SKM-1 treated with dmso at 0.1 percent for 144 hours (cell line): ENCODE measurements around the gene OPHN1.
A peak's percentile ranks its signal among the peaks of the same experiment; 100 is the strongest.

Experiments used
- DNase-seq: peaks from one replicate; lab custom pipeline; 2025; ENCODE audit not compliant: unreplicated experiment; lab: John Stamatoyannopoulos, UW

Gene OPHN1

GRCh38 chrX:68183612-68184214 is 249.6 kb downstream of the OPHN1 start:
- no peak for DNase-seq

- no peak for DNase-seq
These were observed 252.7 kb downstream of the OPHN1 start for GRCh38 chrX:68180579-68180978.

GRCh38 chrX:68179355-68179754 is 253.9 kb downstream of the OPHN1 start:
- no peak for DNase-seq

GRCh38 chrX:68177542-68177941 is 255.8 kb downstream of the OPHN1 start:
- peak; percentile 0 for DNase-seq

GRCh38 chrX:68175562-68175961 is 257.7 kb downstream of the OPHN1 start:
- DNase-seq, result no peak

GRCh38 chrX:68163441-68163840 is 269.9 kb downstream of the OPHN1 start:
- no peak for DNase-seq

- peak; percentile 11 for DNase-seq
These were observed 285.4 kb downstream of the OPHN1 start for GRCh38 chrX:68147848-68148247.

GRCh38 chrX:68146054-68146453 is 287.2 kb downstream of the OPHN1 start:
- peak; percentile 10 for DNase-seq

GRCh38 chrX:68139791-68140190 is 293.5 kb downstream of the OPHN1 start:
- DNase-seq, result no peak

- DNase-seq, result no peak
These were observed 300.1 kb downstream of the OPHN1 start for GRCh38 chrX:68133181-68133580.

GRCh38 chrX:68132749-68133148 is 300.5 kb downstream of the OPHN1 start:
- no peak for DNase-seq

GRCh38 chrX:68121835-68122234 is 311.5 kb downstream of the OPHN1 start:
- no peak for DNase-seq

- no peak for DNase-seq
These were observed 311.9 kb downstream of the OPHN1 start for GRCh38 chrX:68121371-68121770.

GRCh38 chrX:68115371-68115770 is 317.9 kb downstream of the OPHN1 start:
- no peak for DNase-seq

GRCh38 chrX:68114573-68115129 is 318.6 kb downstream of the OPHN1 start:
- peak; percentile 62 for DNase-seq

- DNase-seq, result no peak
These were observed 319.3 kb downstream of the OPHN1 start for GRCh38 chrX:68113837-68114572.

GRCh38 chrX:68112321-68112720 is 321.0 kb downstream of the OPHN1 start:
- no peak for DNase-seq

GRCh38 chrX:68109162-68109561 is 324.1 kb downstream of the OPHN1 start:
- no peak for DNase-seq

GRCh38 chrX:68098431-68098830 is 334.9 kb downstream of the OPHN1 start:
- no peak for DNase-seq

GRCh38 chrX:68090266-68090665 is 343.0 kb downstream of the OPHN1 start:
- DNase-seq, result no peak

GRCh38 chrX:68087526-68087925 is 345.8 kb downstream of the OPHN1 start:
- no peak for DNase-seq

GRCh38 chrX:68086709-68087108 is 346.6 kb downstream of the OPHN1 start:
- DNase-seq, result no peak
